HepG2 (cell line): ENCODE measurements around the gene SPTSSA. TPM values are rescaled to one million over a fixed set of nuclear protein-coding genes. Genes with fewer than 3 reads are reported as not detected.

Source experiments
- ETS1 ChIP-seq: sonication (generic); formaldehyde crosslinking; IDR thresholded peaks from 2 replicates; pipeline ENCODE4 v1.4.0; 2020; ENCODE audit warnings: missing genetic modification reagents
- FOXO1 ChIP-seq: sonication (generic); formaldehyde crosslinking; IDR thresholded peaks from 2 replicates; pipeline ENCODE4 v1.4.0; 2020; ENCODE audit warnings: missing genetic modification reagents
- GTF3A ChIP-seq: sonication (generic); formaldehyde crosslinking; conservative IDR thresholded peaks from 2 replicates; pipeline ENCODE4 v1.4.0; 2020; ENCODE audit warnings: mild to moderate bottlenecking, missing genetic modification reagents
- IKZF4 ChIP-seq: sonication (generic); formaldehyde crosslinking; IDR thresholded peaks from 2 replicates; pipeline ENCODE4 v1.5.1; 2020; ENCODE audit warnings: borderline replicate concordance, mild to moderate bottlenecking, low read depth, missing genetic modification reagents; ENCODE audit errors: not compliant biosample characterization
- KDM4B ChIP-seq: sonication (generic); formaldehyde crosslinking; IDR thresholded peaks from 2 replicates; pipeline ENCODE4 v1.4.0; 2020; ENCODE audit warnings: missing genetic modification reagents
- KLF13 ChIP-seq: sonication (generic); formaldehyde crosslinking; IDR thresholded peaks from 2 replicates; pipeline ENCODE4 v1.4.0; 2020; ENCODE audit warnings: mild to moderate bottlenecking, missing genetic modification reagents
- MTF1 ChIP-seq: sonication (generic); formaldehyde crosslinking; IDR thresholded peaks from 2 replicates; pipeline ENCODE4 v1.5.0; 2020; ENCODE audit warnings: missing genetic modification reagents
- NAIF1 ChIP-seq: sonication (generic); formaldehyde crosslinking; IDR thresholded peaks from 2 replicates; pipeline ENCODE4 v1.5.0; 2020; ENCODE audit warnings: mild to moderate bottlenecking, missing genetic modification reagents, borderline replicate concordance
- RXRA ChIP-seq: sonication (generic); formaldehyde crosslinking; IDR thresholded peaks from 2 replicates; pipeline ENCODE4 v1.5.1; 2020; ENCODE audit warnings: missing genetic modification reagents
- STAT5B ChIP-seq: sonication (generic); formaldehyde crosslinking; IDR thresholded peaks from 2 replicates; pipeline ENCODE4 v1.4.0; 2020; ENCODE audit warnings: missing genetic modification reagents
- THAP11 ChIP-seq: IDR thresholded peaks from 2 replicates; pipeline ENCODE4 v1.6.1; 2016; ENCODE audit warnings: missing biosample characterization, missing genetic modification reagents
- ZBTB39 ChIP-seq: sonication (generic); formaldehyde crosslinking; IDR thresholded peaks from 2 replicates; pipeline ENCODE4 v1.5.0; 2020; ENCODE audit warnings: missing genetic modification reagents
- ZFX ChIP-seq: sonication (generic); formaldehyde crosslinking; IDR thresholded peaks from 2 replicates; pipeline ENCODE4 v1.4.0; 2020; ENCODE audit warnings: mild to moderate bottlenecking, low read depth, missing genetic modification reagents, moderate library complexity
- ZNF274 ChIP-seq: sonication (generic); formaldehyde crosslinking; IDR thresholded peaks from 2 replicates; pipeline ENCODE4 v1.5.1; 2020; ENCODE audit warnings: mild to moderate bottlenecking, missing genetic modification reagents
- ZNF326 ChIP-seq: sonication (generic); formaldehyde crosslinking; IDR thresholded peaks from 2 replicates; pipeline ENCODE4 v1.4.0; 2020; ENCODE audit warnings: missing genetic modification reagents, borderline replicate concordance
- ZNF44 ChIP-seq: sonication (generic); formaldehyde crosslinking; IDR thresholded peaks from 2 replicates; pipeline ENCODE4 v1.5.1; 2020; ENCODE audit warnings: mild to moderate bottlenecking, missing genetic modification reagents
- ZNF713 ChIP-seq: sonication (generic); formaldehyde crosslinking; IDR thresholded peaks from 2 replicates; pipeline ENCODE4 v1.4.0; 2020; ENCODE audit warnings: mild to moderate bottlenecking, missing genetic modification reagents
- ZNF770 ChIP-seq: sonication (generic); formaldehyde crosslinking; IDR thresholded peaks from 2 replicates; pipeline ENCODE4 v1.5.0; 2020; ENCODE audit warnings: mild to moderate bottlenecking, missing genetic modification reagents
- polyA plus RNA-seq, 8 experiments: library from polyadenylated mRNA; depleted of rRNA in 3 of 8; stranded (reverse) in 7 of 8; unstranded in 1 of 8; fragments of >200 nt; fragmentation: Illumina TruSeq in 4 of 8; extraction: Trizol in 4 of 8; gene quantifications; 2 replicates each; pipeline versions ENCODE4 v1.2.1 to v1.2.3, GENCODE V29; 2011 to 2016; ENCODE audit warnings: low read depth in 4 of 8, missing spikeins in 1 of 8, mixed read lengths in 1 of 8; ENCODE audit not compliant: insufficient read depth in 1 of 8
- total RNA-seq, 5 experiments: library from RNA; depleted of rRNA; stranded (reverse); fragments of >200 nt; fragmentation: Illumina TruSeq; extraction: Trizol; gene quantifications; 2 replicates each; pipeline ENCODE4 v1.2.3, GENCODE V29; 2016; ENCODE audit warnings: low read depth in 1 of 5
- TF ChIP-seq, protein P1 (sequence below): sonication (generic); formaldehyde crosslinking; IDR thresholded peaks from 2 replicates; pipeline ENCODE4 v1.4.0; 2020; ENCODE audit warnings: missing genetic modification reagents, borderline replicate concordance
- TF ChIP-seq, protein P2 (sequence below): sonication (generic); formaldehyde crosslinking; IDR thresholded peaks from 2 replicates; pipeline ENCODE4 v1.8.0; 2022; ENCODE audit warnings: mild to moderate bottlenecking, missing genetic modification reagents, moderate library complexity

The SPTSSA gene
- total and polyA plus RNA-seq, 2 of the 13 experiments (the other 11 are each of a cell fraction or from before 2014, with no cell fraction given): 19.1 to 86.1 TPM

- no peak for TF ChIP-seq ZNF770
- peak; percentile 64 for TF ChIP-seq THAP11
- peak; percentile 99 for TF ChIP-seq ZFX
- TF ChIP-seq RXRA: 0 out of 2 replicates have a peak, but pooled peaks have one; percentile 2
- TF ChIP-seq, protein P1, sequence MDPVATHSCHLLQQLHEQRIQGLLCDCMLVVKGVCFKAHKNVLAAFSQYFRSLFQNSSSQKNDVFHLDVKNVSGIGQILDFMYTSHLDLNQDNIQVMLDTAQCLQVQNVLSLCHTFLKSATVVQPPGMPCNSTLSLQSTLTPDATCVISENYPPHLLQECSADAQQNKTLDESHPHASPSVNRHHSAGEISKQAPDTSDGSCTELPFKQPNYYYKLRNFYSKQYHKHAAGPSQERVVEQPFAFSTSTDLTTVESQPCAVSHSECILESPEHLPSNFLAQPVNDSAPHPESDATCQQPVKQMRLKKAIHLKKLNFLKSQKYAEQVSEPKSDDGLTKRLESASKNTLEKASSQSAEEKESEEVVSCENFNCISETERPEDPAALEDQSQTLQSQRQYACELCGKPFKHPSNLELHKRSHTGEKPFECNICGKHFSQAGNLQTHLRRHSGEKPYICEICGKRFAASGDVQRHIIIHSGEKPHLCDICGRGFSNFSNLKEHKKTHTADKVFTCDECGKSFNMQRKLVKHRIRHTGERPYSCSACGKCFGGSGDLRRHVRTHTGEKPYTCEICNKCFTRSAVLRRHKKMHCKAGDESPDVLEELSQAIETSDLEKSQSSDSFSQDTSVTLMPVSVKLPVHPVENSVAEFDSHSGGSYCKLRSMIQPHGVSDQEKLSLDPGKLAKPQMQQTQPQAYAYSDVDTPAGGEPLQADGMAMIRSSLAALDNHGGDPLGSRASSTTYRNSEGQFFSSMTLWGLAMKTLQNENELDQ (CRISPR knock-in tag): peak; percentile 45
- no peak for TF ChIP-seq ZNF713 (CRISPR knock-in tag)
- no peak for TF ChIP-seq ZNF326 (CRISPR knock-in tag)
- TF ChIP-seq KLF13: no peak; the same call in 1 of the 2 replicates
- TF ChIP-seq ETS1 (CRISPR knock-in tag): peak; percentile 90; the same call in 1 of the 2 replicates
- TF ChIP-seq STAT5B: peak; percentile 97
- no peak; the same call in 1 of the 2 replicates for TF ChIP-seq MTF1
- TF ChIP-seq, protein P2, sequence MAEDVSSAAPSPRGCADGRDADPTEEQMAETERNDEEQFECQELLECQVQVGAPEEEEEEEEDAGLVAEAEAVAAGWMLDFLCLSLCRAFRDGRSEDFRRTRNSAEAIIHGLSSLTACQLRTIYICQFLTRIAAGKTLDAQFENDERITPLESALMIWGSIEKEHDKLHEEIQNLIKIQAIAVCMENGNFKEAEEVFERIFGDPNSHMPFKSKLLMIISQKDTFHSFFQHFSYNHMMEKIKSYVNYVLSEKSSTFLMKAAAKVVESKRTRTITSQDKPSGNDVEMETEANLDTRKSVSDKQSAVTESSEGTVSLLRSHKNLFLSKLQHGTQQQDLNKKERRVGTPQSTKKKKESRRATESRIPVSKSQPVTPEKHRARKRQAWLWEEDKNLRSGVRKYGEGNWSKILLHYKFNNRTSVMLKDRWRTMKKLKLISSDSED: 0 out of 2 replicates have a peak, but pooled peaks have one; percentile 4
- peak; percentile 93 for TF ChIP-seq KDM4B (CRISPR knock-in tag)
- no peak for TF ChIP-seq NAIF1
- no peak for TF ChIP-seq ZNF274 (CRISPR knock-in tag)
- peak; percentile 89 for TF ChIP-seq IKZF4 (CRISPR knock-in tag)
- 0 out of 2 replicates have a peak, but pooled peaks have one; percentile 66 for TF ChIP-seq ZBTB39 (CRISPR knock-in tag)
- no peak for TF ChIP-seq ZNF44
- no peak for TF ChIP-seq GTF3A (CRISPR knock-in tag)
- peak; percentile 80 for TF ChIP-seq FOXO1 (CRISPR knock-in tag)
These were observed at the start of gene SPTSSA (continued) for GRCh38 chr14:34462132-34462893.
